Panc1 (cell line): ENCODE measurements around the gene CLCN4. TPM values are rescaled to one million over a fixed set of nuclear protein-coding genes. Genes with fewer than 3 reads are reported as not detected.

Experiments
- ATAC-seq: fragments of 200-7000 bp; cut with Tn5 transposase; 2 replicates; pipeline ENCODE4 v1.9.1; 2020; ENCODE audit warnings: mild to moderate bottlenecking, moderate library complexity
- BruUV-seq: library from RNA; stranded (reverse); fragments of 400-500 nt; replicated peaks from 2 replicates; lab custom pipeline; 2021; lab: Mats Ljungman, UMichigan
- CTCF ChIA-PET: fragments of 300-600 bp; sonication (Branson Sonifier 250); formaldehyde crosslinking; loops from one replicate; lab custom pipeline; 2022; ENCODE audit warnings: antibody characterized with exemption; lab: Charles Lee
- POLR2A ChIA-PET: fragments of 300-600 bp; sonication (Branson Sonifier 250); formaldehyde crosslinking; loops from one replicate; lab custom pipeline; 2022; ENCODE audit warnings: antibody characterized with exemption; lab: Charles Lee
- DNase-seq: peaks from one replicate; pipeline ENCODE4 v3.0.0-alpha.2; 2010; ENCODE audit warnings: low read depth, low spot score
- H3K27ac ChIP-seq: 2 replicates; pipeline ENCODE4 v1.5.1; 2011; ENCODE audit warnings: mild to moderate bottlenecking, low read length, inconsistent platforms
- H3K27me3 ChIP-seq: fragments of 200-500 bp; sonication (Bioruptor generic); 2 replicates; pipeline ENCODE4 v1.6.0; 2014; ENCODE audit warnings: low read length, inconsistent platforms; ENCODE audit not compliant: control insufficient read depth, insufficient read depth
- H3K36me3 ChIP-seq: fragments of 200-500 bp; sonication (Bioruptor generic); 2 replicates; pipeline ENCODE4 v1.5.1; 2014; ENCODE audit warnings: inconsistent platforms, mild to moderate bottlenecking, low read length, moderate library complexity; ENCODE audit not compliant: control insufficient read depth, insufficient read depth
- H3K4me1 ChIP-seq: 2 replicates; pipeline ENCODE4 v1.5.1; 2011; ENCODE audit warnings: inconsistent platforms, mild to moderate bottlenecking, low read length, moderate library complexity; ENCODE audit not compliant: control insufficient read depth, insufficient read depth
- H3K4me3 ChIP-seq, 2 experiments: 2 replicates each; pipeline ENCODE4 v1.5.1; 2011 to 2012; ENCODE audit warnings: low read depth in 2 of 2, low read length in 2 of 2, mild to moderate bottlenecking in 2 of 2, inconsistent platforms in 1 of 2, moderate library complexity in 1 of 2
- H3K9me3 ChIP-seq: fragments of 200-500 bp; sonication (Bioruptor generic); 2 replicates; pipeline ENCODE4 v1.5.1; 2014; ENCODE audit warnings: low read depth, mild to moderate bottlenecking, inconsistent platforms, low read length, moderate library complexity; ENCODE audit not compliant: control insufficient read depth, insufficient read depth
- CTCF ChIP-seq: fragments of 450-650 bp; IDR thresholded peaks from 2 replicates; pipeline ENCODE4 v1.5.1; 2017; ENCODE audit warnings: mild to moderate bottlenecking
- POLR2AphosphoS5 ChIP-seq: IDR thresholded peaks from 2 replicates; pipeline ENCODE4 v1.6.1; 2012; ENCODE audit warnings: mild to moderate bottlenecking, low read depth, low read length, moderate library complexity
- REST ChIP-seq, 2 experiments: IDR thresholded peaks; 2 replicates each; pipeline ENCODE4 v1.6.1; 2011 to 2012; ENCODE audit warnings: low read depth in 2 of 2, control low read depth in 1 of 2, low read length in 1 of 2, mild to moderate bottlenecking in 1 of 2, moderate library complexity in 1 of 2; ENCODE audit not compliant: insufficient read depth in 1 of 2
- SIN3A ChIP-seq: IDR thresholded peaks from 2 replicates; pipeline ENCODE4 v1.6.1; 2012; ENCODE audit warnings: low read depth, mild to moderate bottlenecking, low read length, moderate library complexity, borderline replicate concordance; ENCODE audit not compliant: insufficient read depth
- TCF7L2 ChIP-seq: IDR thresholded peaks from 2 replicates; pipeline ENCODE4 v1.6.1; 2011; ENCODE audit warnings: mild to moderate bottlenecking, low read depth, low read length, inconsistent platforms
- in situ Hi-C: cut with HindIII; loops from 2 replicates; pipeline ENCODE4 v1.10.0; 2016; ENCODE audit warnings: low sequenced_read_pairs, low pct_unique_long_range_greater_than_20kb
- intact Hi-C: fragments of 100-400 bp; cut with micrococcal nuclease; formaldehyde crosslinking; loops from one replicate; pipeline ENCODE4 v1.10.0; 2022; ENCODE audit not compliant: unreplicated experiment
- total RNA-seq: library from RNA; stranded (reverse); gene quantifications from one replicate; pipeline ENCODE4 v1.2.1, GENCODE V29; 2021; ENCODE audit not compliant: unreplicated experiment

The CLCN4 gene
- total RNA-seq, 1 experiment from 2014 or later: 2.5 TPM

- H3K4me1 ChIP-seq: no peaks in the 10 kb centered on the region; the same call in 1 of the 2 replicates
- intact Hi-C loops (no loop called here), in situ Hi-C loops (no loop called here)
- BruUV-seq: no TSS peak
- no peaks in the 10 kb centered on the region for H3K36me3 ChIP-seq
- no peak overlapping the region for H3K4me3 ChIP-seq
- ChIA-PET CTCF (no interaction called here), POLR2A (no interaction called here)
- no peaks in the 10 kb centered on the region for H3K27me3 ChIP-seq
- no peaks in the 10 kb centered on the region for H3K9me3 ChIP-seq
- no peak for DNase-seq
- H3K27ac ChIP-seq: no peak overlapping the region
- ATAC-seq: no peak
- TF ChIP-seq POLR2AphosphoS5 (no peak), CTCF (no peak), REST (IDR thresholded peaks at IDR 0.05; ENCODE audit: insufficient read depth in 1 of 2, low read depth in 2 of 2, low read length in 1 of 2) (no peak), SIN3A (no peak), TCF7L2 (no peak)
These were observed 29.6 kb downstream of the CLCN4 start for GRCh38 chrX:10186355-10186754.

GRCh38 chrX:10187421-10187820, 30.6 kb downstream of the CLCN4 start:
- ChIA-PET CTCF (no interaction called here), POLR2A (no interaction called here)
- no peaks in the 10 kb centered on the region; the same call in 1 of the 2 replicates for H3K4me1 ChIP-seq
- in situ Hi-C loops (no loop called here), intact Hi-C loops (no loop called here)
- no TSS peak for BruUV-seq
- ATAC-seq: no peak
- no peaks in the 10 kb centered on the region for H3K27me3 ChIP-seq
- no peaks in the 10 kb centered on the region for H3K36me3 ChIP-seq
- no peaks in the 10 kb centered on the region for H3K9me3 ChIP-seq
- no peak overlapping the region for H3K4me3 ChIP-seq
- DNase-seq: no peak
- TF ChIP-seq REST (IDR thresholded peaks at IDR 0.05; ENCODE audit: insufficient read depth in 1 of 2, low read depth in 2 of 2, low read length in 1 of 2): no peak
- no peak for TF ChIP-seq POLR2AphosphoS5
- TF ChIP-seq SIN3A: no peak
- no peak for TF ChIP-seq TCF7L2
- TF ChIP-seq CTCF: no peak
- H3K27ac ChIP-seq: no peak overlapping the region
